Measurements from ENCODE around the gene NCCRP1.

GRCh38 chr19:39180749-39181148 lies 16.0 kb upstream of the NCCRP1 start:
- TF ChIP-seq, protein P1, sequence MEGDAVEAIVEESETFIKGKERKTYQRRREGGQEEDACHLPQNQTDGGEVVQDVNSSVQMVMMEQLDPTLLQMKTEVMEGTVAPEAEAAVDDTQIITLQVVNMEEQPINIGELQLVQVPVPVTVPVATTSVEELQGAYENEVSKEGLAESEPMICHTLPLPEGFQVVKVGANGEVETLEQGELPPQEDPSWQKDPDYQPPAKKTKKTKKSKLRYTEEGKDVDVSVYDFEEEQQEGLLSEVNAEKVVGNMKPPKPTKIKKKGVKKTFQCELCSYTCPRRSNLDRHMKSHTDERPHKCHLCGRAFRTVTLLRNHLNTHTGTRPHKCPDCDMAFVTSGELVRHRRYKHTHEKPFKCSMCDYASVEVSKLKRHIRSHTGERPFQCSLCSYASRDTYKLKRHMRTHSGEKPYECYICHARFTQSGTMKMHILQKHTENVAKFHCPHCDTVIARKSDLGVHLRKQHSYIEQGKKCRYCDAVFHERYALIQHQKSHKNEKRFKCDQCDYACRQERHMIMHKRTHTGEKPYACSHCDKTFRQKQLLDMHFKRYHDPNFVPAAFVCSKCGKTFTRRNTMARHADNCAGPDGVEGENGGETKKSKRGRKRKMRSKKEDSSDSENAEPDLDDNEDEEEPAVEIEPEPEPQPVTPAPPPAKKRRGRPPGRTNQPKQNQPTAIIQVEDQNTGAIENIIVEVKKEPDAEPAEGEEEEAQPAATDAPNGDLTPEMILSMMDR (conservative IDR thresholded peaks at IDR 0.05 in 1 of 2, IDR thresholded peaks at IDR 0.05 in 1 of 2; ENCODE audit: low read depth in 1 of 2, low read length in 2 of 2), result no peak
- no peak for TF ChIP-seq EZH2 (IDR thresholded peaks at IDR 0.05; ENCODE audit: low read length, missing control alignments)
